NCI-H524 (cell line): ENCODE results near the gene PDCL3.

Experiments used
- DNase-seq, 2 experiments: peaks; one replicate each; lab custom pipeline; 2025; lab: John Stamatoyannopoulos, UW

Gene PDCL3

DNA sequence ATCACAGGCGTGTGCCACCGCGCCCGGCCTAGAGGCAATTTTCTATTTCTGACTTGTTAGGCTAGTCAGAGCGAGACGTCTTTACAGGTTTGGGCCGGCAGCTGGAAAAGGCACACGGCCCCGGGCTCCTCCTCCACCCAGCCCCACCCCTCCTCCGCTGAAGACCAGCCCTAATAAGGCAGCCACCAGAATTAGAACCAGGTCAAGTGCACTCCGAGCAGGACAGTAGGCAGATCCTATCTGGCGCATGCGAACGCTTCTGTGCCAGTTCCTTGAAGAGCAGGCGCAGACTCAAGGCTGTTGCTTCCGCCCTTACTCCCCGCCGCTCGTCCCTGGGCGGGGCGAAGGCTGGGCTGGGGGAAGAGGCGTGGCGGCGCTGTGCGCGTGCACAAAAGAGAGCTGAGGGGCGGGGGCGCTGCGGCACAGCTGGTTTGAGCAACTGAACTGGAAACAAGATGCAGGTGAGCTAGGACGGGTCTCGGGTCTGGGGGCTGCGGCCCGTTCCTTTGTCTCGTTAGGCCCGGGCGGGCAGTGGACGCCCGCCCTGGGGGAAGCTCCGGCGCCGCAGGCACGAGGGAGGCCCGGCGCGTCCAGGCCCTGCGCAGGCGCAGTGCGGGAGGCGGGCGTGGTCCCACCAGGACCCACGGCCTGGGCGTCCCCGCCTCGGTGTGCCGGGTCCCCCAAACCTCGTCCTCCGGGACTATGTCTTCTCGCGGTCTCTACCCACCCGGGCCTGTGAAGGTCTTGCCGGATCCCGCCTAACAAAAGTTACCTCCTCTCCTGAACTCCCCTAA lies at the start of gene PDCL3:
PDCL3 (plus strand) TSS at position 381 of the 794 bp plus-strand sequence; CDS start at position 456, 75 bp downstream.
- DNase-seq = peak; percentile 93 to 97

DNA sequence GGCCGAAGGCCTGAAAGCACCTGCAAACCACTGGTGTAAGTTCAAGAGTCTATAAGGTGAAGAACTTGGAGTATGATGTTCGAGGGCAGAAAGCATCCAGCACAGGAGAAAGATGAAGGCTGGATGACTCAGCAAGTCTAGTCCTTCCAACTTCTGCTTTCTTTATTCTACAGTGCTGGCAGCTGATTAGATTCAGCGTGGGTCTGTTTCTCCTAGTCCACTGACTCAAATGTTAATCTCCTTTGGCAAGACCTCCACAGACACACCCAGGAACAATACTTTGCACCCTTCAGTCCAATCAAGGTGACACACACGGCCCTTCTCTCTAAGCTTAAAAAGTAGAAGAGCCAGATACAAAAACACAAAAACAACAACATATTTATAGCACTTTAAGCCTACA lies 49.1 kb upstream of the PDCL3 start:
- DNase-seq = no peak

DNA sequence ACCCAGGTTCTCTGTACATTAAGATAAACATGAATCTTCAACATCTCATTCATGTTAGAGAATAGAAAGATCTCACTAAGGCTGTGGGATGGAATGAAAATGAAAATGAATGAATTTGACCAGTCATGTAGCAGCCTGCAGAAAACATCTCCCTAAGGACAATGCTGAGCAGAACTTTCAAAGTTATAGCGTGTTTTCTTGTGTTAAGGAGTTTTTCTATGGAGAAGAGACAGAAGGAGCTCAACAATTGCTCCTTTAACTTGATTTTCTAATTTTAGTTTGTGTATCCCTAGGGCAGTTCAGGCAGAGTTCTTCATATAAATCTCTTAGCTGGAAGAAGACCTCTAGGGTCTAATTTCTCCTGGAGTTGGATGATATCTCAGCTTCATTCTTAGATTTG lies 45.2 kb upstream of the PDCL3 start:
- no peak for DNase-seq

DNA sequence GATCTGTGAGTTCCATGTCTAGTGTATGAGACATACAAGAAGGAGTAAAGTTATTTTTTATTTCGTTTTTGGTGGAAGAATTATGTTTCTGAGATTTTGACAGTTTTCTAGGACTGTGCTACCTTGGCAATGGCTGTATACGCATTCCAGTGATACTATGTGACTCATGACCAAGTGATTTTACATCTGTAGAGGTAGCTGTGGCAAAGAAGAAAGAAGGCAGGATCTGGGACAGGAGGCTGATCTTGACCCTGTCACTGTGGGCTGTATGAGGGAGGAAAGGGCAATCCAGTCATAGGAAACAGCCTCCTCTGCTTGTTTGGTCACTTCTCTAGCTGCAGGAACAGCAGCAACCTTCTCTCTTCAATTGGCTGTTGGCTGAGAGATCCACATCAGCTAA lies 44.0 kb upstream of the PDCL3 start:
- DNase-seq = no peak

DNA sequence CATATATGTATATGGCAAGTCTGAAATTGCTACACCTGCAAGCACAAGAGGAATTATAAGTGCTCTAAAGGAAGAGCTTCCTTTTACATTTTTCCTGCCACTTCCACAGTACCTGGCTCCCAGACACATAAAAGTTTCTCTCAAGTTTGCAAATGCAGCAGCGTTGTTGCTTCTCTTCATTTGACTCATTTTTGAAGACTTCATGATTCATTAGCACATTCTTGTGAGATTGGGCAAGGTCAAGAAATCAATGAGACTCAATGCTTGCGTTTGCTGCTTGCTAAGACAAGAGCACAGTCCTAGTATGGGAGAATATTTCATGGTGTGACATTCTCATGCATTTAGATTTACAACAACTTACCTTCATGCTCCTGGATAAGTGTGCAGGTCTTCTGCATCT lies 42.6 kb upstream of the PDCL3 start:
- DNase-seq = no peak

DNA sequence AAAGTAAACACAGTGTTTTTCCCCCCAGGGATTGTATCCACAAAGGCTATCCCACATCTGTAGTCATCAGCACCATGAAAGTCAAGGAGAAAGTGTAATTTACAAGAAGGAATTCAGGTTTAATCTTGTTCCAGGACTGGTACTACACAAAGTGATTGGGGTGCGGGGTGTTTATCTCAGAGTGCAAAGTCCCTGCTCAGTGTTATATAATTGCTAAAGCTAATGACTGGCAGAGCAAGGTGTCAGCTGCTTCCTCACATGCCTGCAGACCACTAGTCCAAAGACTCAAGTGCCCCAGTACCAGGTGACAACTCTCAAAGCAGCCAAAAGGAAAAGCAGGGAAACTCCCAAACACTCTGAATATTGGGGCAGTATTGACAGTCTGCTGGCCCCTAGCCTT lies 40.4 kb upstream of the PDCL3 start:
- DNase-seq = no peak

DNA sequence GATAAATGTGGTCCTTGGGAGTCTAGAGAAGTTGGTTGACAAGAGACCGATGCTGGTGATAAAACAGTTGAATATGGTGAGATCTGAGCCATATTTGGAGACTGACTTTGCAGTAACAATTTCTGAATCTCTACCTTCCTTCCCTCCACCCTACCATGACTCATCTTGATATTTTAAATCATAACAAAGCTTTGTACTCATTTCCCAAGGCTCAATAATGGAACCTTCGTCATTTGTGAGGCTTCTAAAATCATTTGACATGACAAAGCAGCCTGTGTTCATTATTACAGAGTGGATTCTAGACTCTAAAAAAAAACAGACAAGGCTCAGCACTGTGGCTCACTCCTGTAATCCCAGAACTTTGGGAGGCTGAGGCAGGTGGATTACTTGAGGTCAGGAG lies 38.5 kb upstream of the PDCL3 start:
- DNase-seq = no peak

DNA sequence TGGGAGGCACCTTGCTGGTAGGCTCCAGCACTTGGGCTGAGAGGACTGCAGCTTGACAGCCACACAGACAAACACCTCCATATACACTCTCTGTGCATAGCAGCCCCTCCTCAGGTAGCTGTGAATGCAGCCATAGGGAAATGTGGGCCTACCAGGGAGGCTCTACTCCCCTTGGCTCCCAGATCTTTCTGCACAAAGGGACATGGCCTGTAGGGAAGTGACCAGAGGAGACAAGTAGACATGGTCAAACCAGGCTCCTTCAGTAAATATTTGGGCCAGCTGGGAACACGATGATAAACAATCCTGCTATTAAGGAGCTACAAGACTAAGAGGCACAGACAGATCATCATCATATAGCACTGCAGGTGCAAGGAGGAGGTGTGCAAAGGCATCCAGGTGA lies 35.9 kb upstream of the PDCL3 start:
- DNase-seq = no peak

DNA sequence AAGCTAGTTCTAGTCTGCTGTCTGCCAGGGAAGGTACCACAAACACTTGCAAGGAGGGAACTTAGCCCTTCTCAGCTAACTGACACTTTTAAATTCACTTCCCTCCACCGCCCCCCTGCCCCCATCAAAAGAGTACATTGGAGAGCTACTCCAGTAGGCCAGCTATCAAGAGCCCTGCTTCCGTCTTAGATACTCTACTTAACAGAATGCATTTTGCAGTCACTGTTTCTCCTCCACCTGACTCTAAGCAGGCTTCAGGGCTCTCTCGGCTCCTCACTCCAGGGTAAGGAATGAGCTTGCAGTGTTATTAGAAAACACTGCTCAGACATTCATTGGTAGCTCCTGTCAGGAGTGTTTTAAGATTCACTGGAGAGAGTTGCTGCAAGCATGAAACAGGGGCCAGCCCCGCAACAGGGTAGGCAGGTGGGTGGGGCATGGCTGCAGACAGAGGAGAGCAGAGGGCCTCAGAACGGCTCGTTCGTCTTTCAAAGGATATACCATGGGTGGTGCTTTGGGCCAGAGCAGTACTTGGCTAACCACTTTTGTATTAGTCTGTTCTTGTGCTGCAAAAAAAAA lies 35.3 kb upstream of the PDCL3 start:
- DNase-seq = no peak

DNA sequence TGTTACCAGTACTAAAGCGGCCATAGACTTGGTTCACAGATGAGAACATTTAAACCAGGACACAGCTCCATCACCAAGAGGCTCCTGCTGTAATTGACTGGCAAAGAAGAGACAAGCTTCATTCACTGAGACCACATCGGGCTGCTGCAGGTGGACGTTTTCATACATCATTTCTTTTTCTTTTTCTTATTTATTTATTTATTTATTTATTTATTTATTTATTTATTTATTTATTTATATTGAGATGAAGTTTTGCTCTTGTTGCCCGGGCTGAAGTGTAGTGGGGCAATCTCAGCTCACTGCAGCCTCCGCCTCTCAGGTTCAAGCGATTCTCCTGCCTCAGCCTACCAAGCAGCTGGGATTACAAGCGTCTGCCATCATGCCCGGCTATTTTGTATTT lies 33.6 kb upstream of the PDCL3 start:
- DNase-seq = no peak

DNA sequence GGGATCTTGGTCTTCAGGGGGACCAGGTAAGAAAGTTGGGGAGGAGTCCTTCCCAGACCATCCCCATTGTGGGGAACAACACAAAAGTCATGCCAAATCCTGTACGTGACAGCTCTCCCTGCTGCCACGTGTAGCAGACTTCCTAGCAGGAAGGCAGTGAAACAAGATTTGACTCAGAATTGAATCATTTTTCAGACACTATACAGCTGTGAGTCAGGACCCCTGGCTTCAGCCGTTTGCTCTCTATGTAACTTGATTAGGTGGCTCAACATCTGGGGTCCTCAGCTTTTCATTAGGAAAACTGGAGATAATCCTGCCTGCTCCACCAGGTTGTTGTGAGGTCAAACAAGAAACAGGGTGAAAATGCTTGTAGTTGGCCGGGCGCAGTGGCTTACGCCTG lies 32.9 kb upstream of the PDCL3 start:
- DNase-seq = no peak

DNA sequence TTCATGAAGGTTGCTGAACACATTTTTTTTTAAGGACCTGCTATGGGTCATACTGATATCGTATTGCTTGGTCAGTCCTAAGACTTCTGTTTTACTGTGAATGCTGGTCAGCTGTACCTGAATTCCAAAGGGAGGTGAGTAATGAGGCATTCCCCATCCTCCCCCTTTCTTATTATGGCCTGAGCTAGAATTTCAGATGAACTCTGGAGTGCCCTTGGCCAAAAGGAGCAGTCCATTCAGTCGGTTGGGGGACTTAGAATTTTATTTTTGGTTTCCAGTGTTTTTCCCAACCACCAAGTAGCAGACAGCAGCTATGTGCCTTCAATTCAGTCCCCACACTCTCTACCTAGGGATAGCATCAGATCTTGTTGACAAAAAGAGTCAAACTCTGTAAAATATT lies 26.9 kb upstream of the PDCL3 start:
- DNase-seq = no peak

DNA sequence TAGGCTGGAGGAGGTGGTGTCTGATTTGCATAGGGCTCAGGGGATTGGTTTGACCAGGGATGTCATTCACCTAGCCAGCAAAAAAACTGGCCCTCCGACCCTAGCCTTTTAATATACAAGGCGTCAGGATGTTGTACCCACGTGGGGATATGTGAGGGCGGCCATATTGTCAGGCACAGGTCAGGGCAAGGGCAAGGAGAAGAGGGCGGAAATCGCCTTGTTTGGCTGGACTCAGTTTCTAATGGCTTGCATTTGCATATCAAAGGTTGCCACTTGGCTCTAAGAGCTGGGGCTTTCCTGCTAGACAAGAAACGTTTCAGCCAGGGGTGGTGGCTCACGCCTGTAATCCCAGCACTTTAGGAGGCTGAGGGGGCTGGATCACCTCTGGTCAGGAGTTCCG lies 24.9 kb upstream of the PDCL3 start:
- DNase-seq = no peak

DNA sequence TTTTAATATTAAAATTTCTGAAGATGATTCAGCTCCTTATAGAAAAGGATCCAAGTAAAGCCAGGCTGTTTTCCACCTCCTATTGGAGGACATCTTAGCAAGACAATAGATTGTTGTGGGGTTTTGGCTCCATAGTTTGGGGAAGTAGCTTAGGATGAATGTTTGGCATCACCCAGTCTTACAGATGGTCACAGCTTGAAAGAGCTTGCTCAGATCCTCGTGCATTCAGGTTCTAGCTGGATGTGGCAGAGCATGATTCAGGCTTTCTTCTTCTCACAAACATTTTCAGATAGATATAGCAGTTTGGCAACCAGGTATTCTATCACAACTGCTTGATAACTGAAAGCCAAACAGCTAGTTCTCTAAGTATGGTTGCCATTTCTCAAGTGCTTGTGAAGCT lies 23.6 kb upstream of the PDCL3 start:
- DNase-seq = no peak

DNA sequence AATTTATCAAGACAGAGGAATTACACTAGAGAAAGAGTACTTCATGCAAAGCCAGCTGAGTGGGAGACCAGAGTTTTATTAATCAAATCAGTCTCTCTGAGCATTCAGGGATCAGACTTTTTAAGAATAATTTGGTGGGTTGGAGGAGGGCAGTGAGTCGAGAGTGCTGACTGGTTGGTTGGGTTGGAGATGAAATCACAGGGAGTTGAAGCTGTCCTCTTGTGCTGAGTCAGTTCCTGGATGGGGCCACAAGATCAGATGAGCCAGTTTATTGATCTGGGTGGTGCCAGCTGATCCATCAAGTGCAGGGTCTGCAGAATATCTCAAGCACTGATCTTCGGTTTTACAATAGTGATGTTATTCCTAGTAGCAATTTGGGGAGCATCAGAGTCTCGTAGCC lies 21.4 kb upstream of the PDCL3 start:
- no peak for DNase-seq

DNA sequence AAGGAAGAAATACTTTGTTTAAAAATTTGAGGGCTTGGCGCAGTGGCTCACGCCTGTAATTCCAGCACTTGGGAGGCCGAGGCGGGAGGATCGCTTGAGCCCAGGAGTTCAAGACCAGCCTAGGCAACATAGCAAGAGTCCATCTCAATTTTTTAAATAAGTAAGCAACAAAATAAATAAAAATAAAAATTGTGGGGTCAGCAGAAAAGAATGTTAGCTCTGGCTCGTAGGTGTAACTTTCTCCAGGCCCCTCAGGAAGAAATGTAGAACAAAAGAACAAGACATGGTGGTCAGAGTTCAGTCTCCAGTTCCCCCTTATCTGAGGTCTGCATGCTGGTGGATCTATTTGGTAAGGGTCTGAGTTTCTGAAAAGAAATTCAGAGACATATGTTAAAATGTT lies 20.4 kb upstream of the PDCL3 start:
- DNase-seq = no peak

DNA sequence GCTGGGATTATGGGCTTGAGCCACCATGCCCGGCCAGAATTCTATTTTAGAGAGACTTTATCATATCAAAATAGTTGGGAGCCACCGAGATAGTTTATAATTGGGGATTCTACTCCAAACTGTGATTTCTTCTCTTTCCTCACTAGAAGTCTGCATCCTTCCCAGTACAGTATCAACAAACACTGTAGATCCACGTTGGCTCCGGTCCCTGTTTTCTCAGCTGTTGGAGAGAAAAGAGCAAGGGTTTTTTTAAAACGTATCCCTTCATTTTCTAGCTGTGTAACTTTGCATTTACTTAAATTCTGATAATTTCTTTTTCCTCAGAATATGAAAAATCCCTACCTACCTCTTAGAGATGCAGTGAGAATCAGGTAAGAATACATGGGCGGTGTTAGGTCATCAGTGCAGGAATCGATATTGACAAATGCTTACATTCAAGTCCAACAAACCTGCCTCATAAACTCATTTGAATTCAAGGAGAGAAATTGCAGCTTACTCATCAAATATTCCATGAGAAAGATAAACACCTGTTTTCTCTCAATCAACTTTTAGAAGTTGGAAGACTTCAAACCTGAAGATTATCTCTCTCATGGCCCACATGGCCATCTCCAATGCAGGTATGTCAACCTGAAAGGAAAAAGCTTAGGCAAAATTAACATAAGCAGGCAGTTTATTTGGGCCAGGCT lies 17.7 kb upstream of the PDCL3 start:
- no peak for DNase-seq

DNA sequence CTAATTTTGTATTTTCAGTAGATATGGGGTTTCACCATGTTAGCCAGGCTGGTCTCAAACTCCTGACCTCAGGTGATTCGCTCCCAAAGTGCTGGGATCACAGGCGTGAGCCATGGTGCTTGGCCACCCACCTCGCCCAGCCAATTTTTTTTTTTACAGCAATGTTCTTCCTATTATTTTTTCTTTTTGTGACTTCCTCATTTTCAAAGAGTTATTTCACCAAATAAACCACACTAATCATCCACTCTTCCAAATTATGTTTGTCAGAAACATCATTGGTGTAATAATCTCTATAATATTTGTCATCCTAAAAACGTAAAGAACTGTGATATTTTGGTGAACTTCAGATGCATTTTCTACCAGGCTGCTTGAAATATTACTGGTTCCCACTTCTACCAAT lies 16.3 kb upstream of the PDCL3 start:
- DNase-seq = no peak

DNA sequence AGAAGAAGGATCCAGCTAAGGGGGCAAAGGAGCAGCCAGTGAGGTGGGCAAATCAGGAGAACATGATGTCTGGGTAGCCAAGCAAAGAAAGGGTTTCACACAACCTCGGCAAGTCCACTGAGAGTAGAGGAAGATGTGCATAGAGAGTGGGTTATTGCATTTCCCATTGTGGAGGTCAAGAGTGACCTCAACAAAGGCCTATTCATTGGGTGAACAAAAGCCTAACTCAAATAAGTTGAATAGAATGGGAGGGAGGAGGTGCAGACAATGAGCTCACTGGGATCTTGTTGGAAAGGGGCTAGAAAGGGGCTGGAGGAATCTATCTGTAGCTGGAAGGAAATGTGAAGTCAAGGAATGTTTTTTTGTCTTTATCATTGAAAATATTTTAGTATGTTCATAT lies 14.0 kb upstream of the PDCL3 start:
- no peak for DNase-seq

DNA sequence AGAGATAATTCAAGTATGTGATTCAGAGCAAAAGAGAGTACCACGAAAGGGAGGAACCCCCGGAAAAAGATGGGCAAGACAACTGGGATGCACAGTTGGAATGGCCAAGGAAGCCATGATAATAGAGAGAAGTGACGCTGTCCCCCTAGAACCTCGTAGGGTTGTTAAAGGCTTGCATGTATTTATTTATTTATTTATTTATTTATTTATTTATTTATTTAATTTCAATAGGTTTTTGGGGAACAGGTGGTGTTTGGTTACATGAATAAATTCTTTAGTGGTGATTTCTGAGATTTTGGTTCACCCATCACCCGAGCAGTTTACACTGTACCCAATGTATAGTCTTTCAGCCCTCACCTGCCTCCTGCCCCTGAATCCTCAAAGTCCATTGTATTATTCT lies 11.5 kb upstream of the PDCL3 start:
- DNase-seq = no peak

DNA sequence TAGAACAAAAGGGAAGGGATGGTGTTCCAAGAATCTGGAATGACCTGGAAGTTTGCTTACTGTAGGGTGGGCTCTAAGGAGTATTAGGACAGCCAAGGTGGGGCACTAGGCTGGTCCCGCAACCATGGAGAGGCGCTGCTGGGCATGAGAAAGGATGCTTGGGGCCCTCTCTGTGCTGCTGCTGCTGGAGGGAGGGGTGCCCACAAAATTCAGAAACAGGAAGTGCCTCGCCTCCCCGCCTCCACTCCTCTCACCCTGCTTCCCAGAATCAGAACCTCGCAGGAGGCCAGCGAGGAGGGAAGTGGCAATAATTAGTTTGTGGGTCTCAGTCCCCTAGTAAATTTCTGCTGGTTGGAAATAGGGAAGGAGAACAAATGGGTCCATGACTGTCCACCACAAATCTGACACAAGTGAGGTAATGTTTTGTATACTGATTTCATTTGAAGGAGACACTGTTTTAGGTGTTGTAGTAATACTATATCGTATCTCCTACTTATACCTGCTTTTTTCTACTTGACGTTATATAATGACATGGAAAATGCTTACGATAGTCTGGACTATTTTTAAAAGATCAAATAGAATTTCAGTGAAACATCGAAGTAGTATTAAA lies 7.9 kb upstream of the PDCL3 start:
- DNase-seq = no peak

DNA sequence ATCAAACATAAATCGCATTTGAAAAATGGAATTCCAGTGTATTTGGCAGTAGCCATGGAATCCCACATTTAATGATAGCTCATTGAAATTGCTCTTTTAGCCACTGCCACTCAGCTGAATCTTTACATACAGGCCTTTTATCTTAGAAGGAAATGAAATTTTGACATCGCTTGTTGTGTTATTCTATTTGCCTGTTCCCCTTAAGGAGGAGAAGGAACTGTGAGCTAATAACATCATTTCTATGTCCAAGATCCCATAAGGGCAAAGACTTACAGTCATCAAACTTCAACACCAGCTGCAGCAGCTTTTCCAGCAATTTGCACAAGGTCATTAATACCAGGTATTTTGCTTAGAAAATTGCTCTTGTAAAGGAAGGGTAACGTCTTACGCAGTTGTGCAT lies 6.0 kb upstream of the PDCL3 start:
- no peak for DNase-seq

DNA sequence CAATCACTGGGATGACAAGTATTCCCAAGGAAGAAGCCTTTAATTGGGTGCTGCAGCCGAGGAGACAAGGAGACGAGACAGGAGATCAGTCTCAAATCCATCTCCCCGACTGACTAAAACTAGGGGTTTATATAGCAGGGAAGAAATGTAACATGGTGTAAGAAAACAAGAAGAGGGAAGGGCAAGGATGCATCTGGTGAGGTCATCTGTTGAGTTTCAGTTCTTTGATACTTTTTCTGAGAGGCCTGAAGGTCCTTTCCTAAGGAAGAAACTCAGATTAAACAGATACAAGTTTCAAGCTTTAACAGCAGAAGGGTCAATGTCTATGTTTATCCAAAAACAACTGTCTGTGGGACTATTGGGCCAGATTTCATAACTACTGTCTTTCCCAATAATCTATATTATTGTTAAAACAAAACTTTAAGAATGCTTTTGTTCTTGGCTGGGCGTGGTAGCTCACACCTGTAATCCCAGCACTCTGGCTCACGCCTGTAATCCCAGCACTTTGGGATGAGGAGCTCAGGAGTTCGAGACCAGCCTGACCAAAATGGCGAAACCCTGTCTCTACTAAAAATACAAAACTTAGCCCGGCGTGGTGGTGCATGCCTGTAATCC lies 2.5 kb upstream of the PDCL3 start:
- DNase-seq = no peak
